ENCODE measurements around the gene OLA1.
A peak's percentile ranks its signal among the peaks of the same experiment; 100 is the strongest.
"Not testable (repeated sequence)": the region's sequence is repeated elsewhere in the genome, so short reads cannot be mapped to it uniquely, and the experiment has no call there.

OLA1 gene

GRCh38 chr2:174248187-174248997, at the start of gene OLA1:
OLA1 (minus strand) TSS chr2:174248532; CDS start chr2:174246815, 1,717 bp downstream.
- peak; percentile 96 for DNase-seq (ENCODE audit: low spot score)

- no peak for DNase-seq (ENCODE audit: low spot score)
These were observed 44.6 kb upstream of the OLA1 start for GRCh38 chr2:174292908-174293307.

DNA sequence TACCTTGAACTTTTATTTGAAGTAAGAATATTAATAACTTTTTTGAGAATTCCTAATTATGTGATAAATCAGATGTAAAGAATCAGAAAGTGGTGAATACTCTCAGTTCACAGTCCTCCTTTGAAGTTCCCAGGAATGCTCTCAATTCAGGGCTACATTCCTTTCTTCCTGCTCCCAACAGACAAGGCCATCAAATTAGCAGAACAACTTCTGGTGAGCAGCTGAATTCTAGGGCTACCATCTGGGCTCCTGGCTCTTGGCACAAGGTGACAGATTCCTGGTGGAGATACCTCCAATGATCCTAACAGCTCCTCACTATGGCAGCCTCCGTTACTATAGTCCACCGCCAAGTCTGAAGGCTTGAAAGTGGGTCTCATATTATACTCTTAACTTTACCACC, 37.8 kb upstream of the OLA1 start:
- no peak for DNase-seq (ENCODE audit: low spot score)

- DNase-seq (ENCODE audit: low spot score): no peak
These were observed 34.1 kb upstream of the OLA1 start for GRCh38 chr2:174282441-174282840.

DNA sequence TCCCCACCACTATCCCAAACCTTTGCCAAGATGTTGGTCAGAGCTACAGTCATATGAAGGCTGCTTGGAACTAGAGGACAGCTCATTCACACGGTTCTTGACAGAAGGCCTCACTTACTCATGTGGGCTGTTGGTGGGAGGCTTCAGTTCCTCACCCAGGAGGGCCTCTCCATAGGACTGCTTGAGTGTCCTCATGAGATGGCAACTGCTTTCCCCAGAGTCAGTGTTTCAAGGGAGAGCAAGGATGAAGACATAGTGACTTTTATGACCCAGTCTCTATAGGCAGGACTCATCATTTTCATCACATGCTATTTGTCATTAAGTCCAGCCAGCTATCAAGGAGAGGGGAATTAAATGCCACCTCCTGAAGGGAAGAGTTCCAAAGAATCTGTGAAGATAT, 33.4 kb upstream of the OLA1 start:
- no peak for DNase-seq (ENCODE audit: low spot score)

GRCh38 chr2:174280596-174280995, 32.3 kb upstream of the OLA1 start:
- DNase-seq (ENCODE audit: low spot score): no peak

- not testable (repeated sequence) for DNase-seq (ENCODE audit: low spot score)
These were observed 21.9 kb upstream of the OLA1 start for GRCh38 chr2:174270263-174270662.

GRCh38 chr2:174266288-174266687, 18.0 kb upstream of the OLA1 start:
- no peak for DNase-seq (ENCODE audit: low spot score)

GRCh38 chr2:174263997-174264396, 15.7 kb upstream of the OLA1 start:
- no peak for DNase-seq (ENCODE audit: low spot score)

- DNase-seq (ENCODE audit: low spot score): no peak
These were observed 11.6 kb upstream of the OLA1 start for GRCh38 chr2:174259981-174260380.

- no peak for DNase-seq (ENCODE audit: low spot score)
These were observed 5.9 kb upstream of the OLA1 start for GRCh38 chr2:174254267-174254666.

GRCh38 chr2:174248998-174249592, 763 bp upstream of the OLA1 start:
- no peak for DNase-seq (ENCODE audit: low spot score)

DNA sequence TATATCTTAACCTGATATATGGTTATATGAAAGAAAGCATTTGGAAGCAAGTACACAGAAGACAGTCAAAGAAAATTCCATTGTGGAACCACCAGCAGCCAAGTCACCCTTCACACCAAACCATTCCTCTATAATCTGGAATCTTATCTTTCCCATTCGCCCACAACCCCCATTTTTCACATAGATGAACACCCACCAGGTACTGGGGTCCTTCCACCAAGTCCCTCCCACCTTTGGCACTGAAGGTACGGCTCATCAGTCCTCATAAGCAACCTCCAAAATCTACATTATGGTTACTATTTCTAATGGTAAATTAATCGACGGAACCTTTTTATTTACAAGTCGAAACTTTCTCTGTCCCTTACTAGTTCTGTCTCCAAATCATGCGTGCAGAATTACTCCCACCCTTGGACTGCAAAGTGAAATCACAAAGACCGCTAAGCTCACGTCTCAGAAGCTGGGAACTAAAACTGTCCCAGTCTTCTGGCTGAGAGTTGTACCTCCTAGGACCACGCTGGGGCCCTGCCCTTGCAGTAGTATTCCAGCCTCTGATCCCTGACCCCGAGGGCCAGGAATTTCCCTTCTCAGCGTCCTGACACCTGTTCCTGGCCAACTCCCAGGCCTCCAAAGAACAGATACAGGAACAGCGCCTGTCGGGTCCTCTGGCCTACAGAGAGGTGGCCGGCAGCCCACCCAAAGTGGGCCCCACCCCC, 702 bp downstream of the OLA1 start:
- DNase-seq (ENCODE audit: low spot score): no peak

DNA sequence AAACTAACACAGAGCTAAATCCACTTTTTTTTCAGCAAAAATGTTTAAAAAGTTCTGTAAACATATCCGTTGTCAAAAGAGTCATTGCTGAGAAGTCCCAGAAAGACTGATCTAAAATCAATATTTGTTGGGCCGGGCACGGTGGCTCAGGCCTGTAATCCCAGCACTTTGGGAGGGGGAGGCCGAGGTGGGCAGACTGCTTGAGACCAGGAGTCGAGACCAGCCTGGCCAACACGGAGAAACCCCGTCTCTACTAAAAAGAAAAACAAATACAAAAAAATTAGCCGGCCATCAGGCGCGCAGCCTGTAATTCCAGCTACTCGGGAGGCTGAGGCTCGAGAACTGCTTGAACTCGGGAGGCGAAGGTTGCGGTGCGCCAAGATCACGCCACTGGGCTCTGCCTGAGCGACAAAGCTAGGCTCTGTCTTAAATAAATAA, 1.4 kb downstream of the OLA1 start:
- peak; percentile 47 for DNase-seq (ENCODE audit: low spot score)

- DNase-seq (ENCODE audit: low spot score): not testable (repeated sequence)
These were observed 2.7 kb downstream of the OLA1 start for GRCh38 chr2:174245628-174246027.

GRCh38 chr2:174245065-174245464, 3.3 kb downstream of the OLA1 start:
- no peak for DNase-seq (ENCODE audit: low spot score)

- no peak for DNase-seq (ENCODE audit: low spot score)
These were observed 4.5 kb downstream of the OLA1 start for GRCh38 chr2:174243812-174244211.

DNA sequence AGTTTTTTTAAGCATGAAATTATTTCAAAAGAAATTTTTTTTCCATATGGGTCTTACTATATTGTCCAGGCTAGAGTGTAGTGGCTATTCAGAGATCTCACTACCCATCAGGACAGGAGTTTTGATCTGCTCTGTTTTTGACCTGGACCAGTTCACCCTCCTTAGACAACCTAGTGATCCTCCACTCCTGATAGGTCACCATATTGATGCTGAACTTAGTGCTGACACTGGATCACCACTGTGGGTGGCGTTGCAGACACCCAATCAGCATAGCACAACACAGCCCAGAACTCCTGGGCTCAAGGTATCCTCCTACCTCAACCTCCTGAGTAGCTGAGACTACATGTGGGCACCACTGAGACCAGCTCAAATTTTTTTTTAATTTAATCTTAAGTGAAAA, 8.2 kb downstream of the OLA1 start:
- no peak for DNase-seq (ENCODE audit: low spot score)

DNA sequence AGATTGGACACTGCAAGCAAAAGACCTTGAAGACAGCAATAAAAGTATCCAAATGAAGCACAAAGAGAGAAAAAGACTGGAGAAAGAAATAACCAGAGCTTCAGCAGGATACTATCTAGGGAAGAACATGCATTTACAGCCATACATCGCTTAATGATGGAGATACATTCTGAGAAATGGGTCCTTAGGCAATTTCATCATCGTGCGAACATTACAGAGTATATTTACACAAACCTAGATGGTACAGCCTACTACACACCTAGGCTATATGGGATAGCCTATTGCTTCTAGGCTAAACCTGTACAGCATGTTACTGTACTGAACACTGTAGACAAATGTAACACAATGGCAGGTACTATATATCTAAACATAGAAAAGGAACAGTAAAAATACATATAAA, 11.9 kb downstream of the OLA1 start:
- no peak for DNase-seq (ENCODE audit: low spot score)

DNA sequence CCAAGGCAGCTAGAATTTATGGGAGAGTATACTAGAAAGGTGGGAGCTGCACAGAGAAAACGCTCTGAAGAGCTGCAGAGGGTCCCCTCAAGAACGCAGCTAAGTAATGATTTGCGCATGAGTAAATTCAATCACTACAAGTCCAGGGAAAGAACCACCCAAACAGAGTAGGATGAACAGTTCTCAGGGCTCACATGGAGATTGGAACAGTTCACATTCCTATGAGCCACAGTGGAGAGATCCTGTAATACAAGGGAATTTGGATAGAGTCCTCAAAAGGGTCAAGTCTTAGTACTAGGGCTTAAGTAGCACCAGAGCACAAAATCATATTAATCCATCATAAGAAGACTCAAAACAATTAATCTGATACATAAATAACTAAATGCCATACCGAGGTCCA, 12.7 kb downstream of the OLA1 start:
- no peak for DNase-seq (ENCODE audit: low spot score)

- no peak for DNase-seq (ENCODE audit: low spot score)
These were observed 14.5 kb downstream of the OLA1 start for GRCh38 chr2:174233771-174234275.

- DNase-seq (ENCODE audit: low spot score): no peak
These were observed 20.6 kb downstream of the OLA1 start for GRCh38 chr2:174227748-174228147.
